Stimulated activated CD4-positive, alpha-beta T cell treated with anti-CD3 and anti-CD28 coated beads, TNF-alpha, amount 100 ng/mL, for 48 hours (primary cell): ENCODE results near the gene FXYD1.
"Not testable (repeated sequence)": the region's sequence is repeated elsewhere in the genome, so short reads cannot be mapped to it uniquely, and the experiment has no call there.

Experiments used
- DNase-seq, 3 donors: peaks; one replicate each; pipeline ENCODE4 v3.0.0-alpha.2; 2020; ENCODE audit warnings: low read depth in 3 of 3

The FXYD1 gene

GRCh38 chr19:35125270-35125717, 13.3 kb upstream of the FXYD1 start:
- DNase-seq: no peak

GRCh38 chr19:35125749-35126623, 12.6 kb upstream of the FXYD1 start:
- no peak for DNase-seq

GRCh38 chr19:35126624-35126959, 12.0 kb upstream of the FXYD1 start:
- DNase-seq: no peak

- DNase-seq: no peak
Measured at GRCh38 chr19:35127871-35128270, 10.8 kb upstream of the FXYD1 start.

GRCh38 chr19:35128398-35129057, 10.1 kb upstream of the FXYD1 start:
- DNase-seq: no peak

- not testable (repeated sequence) for DNase-seq
Measured at GRCh38 chr19:35129724-35130274, 8.8 kb upstream of the FXYD1 start.

- no peak for DNase-seq
Measured at GRCh38 chr19:35130761-35131720, 7.6 kb upstream of the FXYD1 start.

GRCh38 chr19:35132254-35132653, 6.4 kb upstream of the FXYD1 start:
- DNase-seq: no peak

- DNase-seq: no peak
Measured at GRCh38 chr19:35133826-35134225, 4.8 kb upstream of the FXYD1 start.

- DNase-seq: no peak
Measured at GRCh38 chr19:35134601-35135242, 3.9 kb upstream of the FXYD1 start, which contains the start of gene LGI4. Gene LGI4 (minus strand): TSS chr19:35135059. CDS start chr19:35134680, 379 bp downstream.

GRCh38 chr19:35135389-35135909, 3.2 kb upstream of the FXYD1 start:
- peak; percentile 55 to 75 (median 55) for DNase-seq

- DNase-seq: no peak
Measured at GRCh38 chr19:35136231-35136630, 2.4 kb upstream of the FXYD1 start.

GRCh38 chr19:35136977-35137702, 1.5 kb upstream of the FXYD1 start:
- no peak for DNase-seq

GRCh38 chr19:35140207-35140961, 1.8 kb downstream of the FXYD1 start:
- no peak for DNase-seq

GRCh38 chr19:35140962-35141836, 2.6 kb downstream of the FXYD1 start:
- DNase-seq: peak; percentile 96 to 99 (median 97)

GRCh38 chr19:35141837-35142605, 3.4 kb downstream of the FXYD1 start:
- no peak for DNase-seq

- DNase-seq: peak in 1 of 3 donors; percentile 44
Measured at GRCh38 chr19:35142606-35143230, 4.1 kb downstream of the FXYD1 start.
